ENCODE measurements around the gene CCDC121. TPM values are rescaled to one million over a fixed set of nuclear protein-coding genes. Genes with fewer than 3 reads are reported as not detected.

The CCDC121 gene
- total and polyA plus RNA-seq, 9 of the 15 experiments (the other 6 are each of a cell fraction or from before 2014, with no cell fraction given): 2.2 to 4.7 (median 4.1) TPM

DNA sequence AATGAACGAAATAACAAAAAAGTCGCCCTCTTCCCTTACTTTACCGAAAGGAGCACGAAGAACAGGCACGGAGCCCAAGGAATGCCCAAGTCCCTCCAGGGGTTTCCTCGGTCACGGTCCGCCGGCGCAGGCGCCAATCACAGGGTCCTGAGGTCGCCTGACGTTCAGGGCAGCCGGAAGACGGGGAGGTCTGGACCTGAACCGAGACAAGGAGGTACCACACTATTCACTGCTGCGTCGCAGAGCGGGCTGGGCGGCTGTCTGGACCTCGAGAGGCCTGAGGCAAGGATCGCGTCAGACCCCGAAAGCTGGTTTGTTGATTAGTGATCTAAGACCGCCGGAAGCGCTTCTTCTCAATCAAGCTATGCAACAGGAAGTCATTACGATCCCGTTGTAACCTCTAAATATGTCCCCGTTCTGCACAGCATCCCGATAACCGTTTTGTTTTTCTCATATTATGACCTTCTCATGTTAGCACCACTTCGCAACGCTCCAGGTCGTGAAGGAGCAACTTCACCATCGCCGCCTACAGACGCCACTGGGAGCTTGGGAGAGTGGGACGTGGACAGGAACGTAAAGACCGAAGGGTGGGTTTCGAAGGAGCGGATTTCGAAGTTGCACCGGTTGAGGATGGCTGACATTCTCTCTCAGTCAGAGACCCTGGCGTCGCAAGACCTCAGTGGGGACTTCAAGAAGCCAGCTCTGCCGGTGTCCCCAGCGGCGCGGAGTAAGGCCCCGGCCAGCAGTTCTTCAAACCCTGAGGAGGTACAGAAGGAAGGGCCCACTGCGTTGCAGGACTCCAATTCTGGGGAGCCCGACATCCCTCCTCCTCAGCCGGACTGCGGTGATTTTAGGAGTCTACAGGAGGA, 34.7 kb upstream of the CCDC121 start, which contains the start of the genes SLC4A1AP and SUPT7L (continued):
- TF ChIP-seq, protein P1, sequence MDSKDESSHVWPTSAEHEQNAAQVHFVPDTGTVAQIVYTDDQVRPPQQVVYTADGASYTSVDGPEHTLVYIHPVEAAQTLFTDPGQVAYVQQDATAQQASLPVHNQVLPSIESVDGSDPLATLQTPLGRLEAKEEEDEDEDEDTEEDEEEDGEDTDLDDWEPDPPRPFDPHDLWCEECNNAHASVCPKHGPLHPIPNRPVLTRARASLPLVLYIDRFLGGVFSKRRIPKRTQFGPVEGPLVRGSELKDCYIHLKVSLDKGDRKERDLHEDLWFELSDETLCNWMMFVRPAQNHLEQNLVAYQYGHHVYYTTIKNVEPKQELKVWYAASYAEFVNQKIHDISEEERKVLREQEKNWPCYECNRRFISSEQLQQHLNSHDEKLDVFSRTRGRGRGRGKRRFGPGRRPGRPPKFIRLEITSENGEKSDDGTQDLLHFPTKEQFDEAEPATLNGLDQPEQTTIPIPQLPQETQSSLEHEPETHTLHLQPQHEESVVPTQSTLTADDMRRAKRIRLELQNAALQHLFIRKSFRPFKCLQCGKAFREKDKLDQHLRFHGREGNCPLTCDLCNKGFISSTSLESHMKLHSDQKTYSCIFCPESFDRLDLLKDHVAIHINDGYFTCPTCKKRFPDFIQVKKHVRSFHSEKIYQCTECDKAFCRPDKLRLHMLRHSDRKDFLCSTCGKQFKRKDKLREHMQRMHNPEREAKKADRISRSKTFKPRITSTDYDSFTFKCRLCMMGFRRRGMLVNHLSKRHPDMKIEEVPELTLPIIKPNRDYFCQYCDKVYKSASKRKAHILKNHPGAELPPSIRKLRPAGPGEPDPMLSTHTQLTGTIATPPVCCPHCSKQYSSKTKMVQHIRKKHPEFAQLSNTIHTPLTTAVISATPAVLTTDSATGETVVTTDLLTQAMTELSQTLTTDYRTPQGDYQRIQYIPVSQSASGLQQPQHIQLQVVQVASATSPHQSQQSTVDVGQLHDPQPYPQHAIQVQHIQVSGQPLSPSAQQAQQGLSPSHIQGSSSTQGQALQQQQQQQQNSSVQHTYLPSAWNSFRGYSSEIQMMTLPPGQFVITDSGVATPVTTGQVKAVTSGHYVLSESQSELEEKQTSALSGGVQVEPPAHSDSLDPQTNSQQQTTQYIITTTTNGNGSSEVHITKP (IDR thresholded peaks at IDR 0.05; ENCODE audit: partially characterized antibody): peak; percentile 33
- TF ChIP-seq KDM4B (IDR thresholded peaks at IDR 0.05; ENCODE audit: borderline replicate concordance in 2 of 2, low read depth in 1 of 2) (peak in 1 of 2 experiments; percentile 69; a peak in 1 of 4 replicates), CHD1 (IDR thresholded peaks at IDR 0.05; ENCODE audit: low read length) (peak; percentile 44), NR2C2 (CRISPR knock-in tag; IDR thresholded peaks at IDR 0.05) (peak; percentile 94), NR2C2 (tag; IDR thresholded peaks at IDR 0.05) (peak; percentile 99), ZC3H4 (CRISPR knock-in tag; IDR thresholded peaks at IDR 0.05; ENCODE audit: borderline replicate concordance) (no peak), BRD9 (IDR thresholded peaks at IDR 0.05; ENCODE audit: low read depth, partially characterized antibody) (peak; percentile 96), ASH1L (IDR thresholded peaks at IDR 0.05; ENCODE audit: borderline replicate concordance, low read depth, partially characterized antibody) (peak; percentile 71), PHB (CRISPR knock-in tag; IDR thresholded peaks at IDR 0.05) (0 out of 2 replicates have a peak, but pooled peaks have one; percentile 51), HNRNPH1 (optimal IDR thresholded peaks at IDR 0.05; ENCODE audit: low read depth, low read length) (no peak), SNIP1 (IDR thresholded peaks at IDR 0.05; ENCODE audit: low read depth) (peak; percentile 67; the same call in 1 of the 2 replicates), MTA2 (IDR thresholded peaks at IDR 0.05; ENCODE audit: low read depth) (peak; percentile 46; the same call in 1 of the 2 replicates), TRIM28 (IDR thresholded peaks at IDR 0.05) (peak; percentile 91), GTF2F1 (IDR thresholded peaks at IDR 0.05; ENCODE audit: low read depth, low read length) (0 out of 2 replicates have a peak, but pooled peaks have one; percentile 64)
- TF ChIP-seq, protein P2, sequence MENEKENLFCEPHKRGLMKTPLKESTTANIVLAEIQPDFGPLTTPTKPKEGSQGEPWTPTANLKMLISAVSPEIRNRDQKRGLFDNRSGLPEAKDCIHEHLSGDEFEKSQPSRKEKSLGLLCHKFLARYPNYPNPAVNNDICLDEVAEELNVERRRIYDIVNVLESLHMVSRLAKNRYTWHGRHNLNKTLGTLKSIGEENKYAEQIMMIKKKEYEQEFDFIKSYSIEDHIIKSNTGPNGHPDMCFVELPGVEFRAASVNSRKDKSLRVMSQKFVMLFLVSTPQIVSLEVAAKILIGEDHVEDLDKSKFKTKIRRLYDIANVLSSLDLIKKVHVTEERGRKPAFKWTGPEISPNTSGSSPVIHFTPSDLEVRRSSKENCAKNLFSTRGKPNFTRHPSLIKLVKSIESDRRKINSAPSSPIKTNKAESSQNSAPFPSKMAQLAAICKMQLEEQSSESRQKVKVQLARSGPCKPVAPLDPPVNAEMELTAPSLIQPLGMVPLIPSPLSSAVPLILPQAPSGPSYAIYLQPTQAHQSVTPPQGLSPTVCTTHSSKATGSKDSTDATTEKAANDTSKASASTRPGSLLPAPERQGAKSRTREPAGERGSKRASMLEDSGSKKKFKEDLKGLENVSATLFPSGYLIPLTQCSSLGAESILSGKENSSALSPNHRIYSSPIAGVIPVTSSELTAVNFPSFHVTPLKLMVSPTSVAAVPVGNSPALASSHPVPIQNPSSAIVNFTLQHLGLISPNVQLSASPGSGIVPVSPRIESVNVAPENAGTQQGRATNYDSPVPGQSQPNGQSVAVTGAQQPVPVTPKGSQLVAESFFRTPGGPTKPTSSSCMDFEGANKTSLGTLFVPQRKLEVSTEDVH (IDR thresholded peaks at IDR 0.05; ENCODE audit: low read depth, partially characterized antibody): peak; percentile 94
- TF ChIP-seq, protein P3, sequence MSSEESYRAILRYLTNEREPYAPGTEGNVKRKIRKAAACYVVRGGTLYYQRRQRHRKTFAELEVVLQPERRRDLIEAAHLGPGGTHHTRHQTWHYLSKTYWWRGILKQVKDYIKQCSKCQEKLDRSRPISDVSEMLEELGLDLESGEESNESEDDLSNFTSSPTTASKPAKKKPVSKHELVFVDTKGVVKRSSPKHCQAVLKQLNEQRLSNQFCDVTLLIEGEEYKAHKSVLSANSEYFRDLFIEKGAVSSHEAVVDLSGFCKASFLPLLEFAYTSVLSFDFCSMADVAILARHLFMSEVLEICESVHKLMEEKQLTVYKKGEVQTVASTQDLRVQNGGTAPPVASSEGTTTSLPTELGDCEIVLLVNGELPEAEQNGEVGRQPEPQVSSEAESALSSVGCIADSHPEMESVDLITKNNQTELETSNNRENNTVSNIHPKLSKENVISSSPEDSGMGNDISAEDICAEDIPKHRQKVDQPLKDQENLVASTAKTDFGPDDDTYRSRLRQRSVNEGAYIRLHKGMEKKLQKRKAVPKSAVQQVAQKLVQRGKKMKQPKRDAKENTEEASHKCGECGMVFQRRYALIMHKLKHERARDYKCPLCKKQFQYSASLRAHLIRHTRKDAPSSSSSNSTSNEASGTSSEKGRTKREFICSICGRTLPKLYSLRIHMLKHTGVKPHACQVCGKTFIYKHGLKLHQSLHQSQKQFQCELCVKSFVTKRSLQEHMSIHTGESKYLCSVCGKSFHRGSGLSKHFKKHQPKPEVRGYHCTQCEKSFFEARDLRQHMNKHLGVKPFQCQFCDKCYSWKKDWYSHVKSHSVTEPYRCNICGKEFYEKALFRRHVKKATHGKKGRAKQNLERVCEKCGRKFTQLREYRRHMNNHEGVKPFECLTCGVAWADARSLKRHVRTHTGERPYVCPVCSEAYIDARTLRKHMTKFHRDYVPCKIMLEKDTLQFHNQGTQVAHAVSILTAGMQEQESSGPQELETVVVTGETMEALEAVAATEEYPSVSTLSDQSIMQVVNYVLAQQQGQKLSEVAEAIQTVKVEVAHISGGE (CRISPR knock-in tag; IDR thresholded peaks at IDR 0.05): peak; percentile 99

Measured in K562 (cell line).